HG03565 (cell line): ENCODE measurements around the gene FAM149B1.

Experiments used
- ATAC-seq: cut with Tn5 transposase; IDR thresholded peaks from one replicate; pipeline ENCODE4 v1.9.1; 2021; ENCODE audit warnings: mild to moderate bottlenecking, moderate library complexity; ENCODE audit not compliant: unreplicated experiment

Gene FAM149B1

GRCh38 chr10:73263693-73264347 lies 95.9 kb downstream of the FAM149B1 start:
- no peak for ATAC-seq

GRCh38 chr10:73264423-73264822 lies 96.5 kb downstream of the FAM149B1 start:
- no peak for ATAC-seq

- ATAC-seq: no peak
These were observed 113.2 kb downstream of the FAM149B1 start for GRCh38 chr10:73281097-73281496.

GRCh38 chr10:73287441-73287840 lies 119.5 kb downstream of the FAM149B1 start:
- ATAC-seq: no peak

- no peak for ATAC-seq
These were observed 122.0 kb downstream of the FAM149B1 start for GRCh38 chr10:73289958-73290357.

- no peak for ATAC-seq
These were observed 125.5 kb downstream of the FAM149B1 start for GRCh38 chr10:73293461-73293860.
